Cardiac fibroblast (primary cell): Measurements from ENCODE around the gene LGALS7.

Experiments
- DNase-seq, 2 donors: peaks; one replicate each; pipeline versions ENCODE4 v3.0.0 to v3.0.0-alpha.2; 2010; ENCODE audit warnings: low read depth in 2 of 2
- H3K4me3 ChIP-seq, 2 donors: replicated peaks in 1 of 2; 1 replicate in 1 of 2; 2 replicates in 1 of 2; pipeline ENCODE4 v1.5.1; 2011; ENCODE audit warnings: low read depth in 2 of 2, low read length in 2 of 2, mild to moderate bottlenecking in 2 of 2, moderate library complexity in 1 of 2
- CTCF ChIP-seq: IDR thresholded peaks from one replicate; pipeline ENCODE4 v1.5.1; 2011; ENCODE audit warnings: low read depth, mild to moderate bottlenecking, low read length, inconsistent platforms

The LGALS7 gene

DNA sequence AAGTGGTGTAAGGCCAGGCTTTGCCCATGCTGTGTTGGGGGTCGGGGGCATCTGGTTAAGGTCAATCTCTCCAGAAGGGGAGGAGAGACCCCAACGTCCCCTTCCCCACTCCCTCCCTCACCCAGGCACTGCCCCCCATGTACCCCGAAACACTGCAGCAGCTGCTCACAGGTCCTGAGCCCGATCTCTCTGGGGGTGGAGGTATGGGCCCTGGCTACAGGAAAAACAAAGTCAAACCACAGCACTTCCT, 39.2 kb downstream of the LGALS7 start:
- no peak for DNase-seq
- H3K4me3 ChIP-seq: no peak overlapping the region
- no peak for TF ChIP-seq CTCF

DNA sequence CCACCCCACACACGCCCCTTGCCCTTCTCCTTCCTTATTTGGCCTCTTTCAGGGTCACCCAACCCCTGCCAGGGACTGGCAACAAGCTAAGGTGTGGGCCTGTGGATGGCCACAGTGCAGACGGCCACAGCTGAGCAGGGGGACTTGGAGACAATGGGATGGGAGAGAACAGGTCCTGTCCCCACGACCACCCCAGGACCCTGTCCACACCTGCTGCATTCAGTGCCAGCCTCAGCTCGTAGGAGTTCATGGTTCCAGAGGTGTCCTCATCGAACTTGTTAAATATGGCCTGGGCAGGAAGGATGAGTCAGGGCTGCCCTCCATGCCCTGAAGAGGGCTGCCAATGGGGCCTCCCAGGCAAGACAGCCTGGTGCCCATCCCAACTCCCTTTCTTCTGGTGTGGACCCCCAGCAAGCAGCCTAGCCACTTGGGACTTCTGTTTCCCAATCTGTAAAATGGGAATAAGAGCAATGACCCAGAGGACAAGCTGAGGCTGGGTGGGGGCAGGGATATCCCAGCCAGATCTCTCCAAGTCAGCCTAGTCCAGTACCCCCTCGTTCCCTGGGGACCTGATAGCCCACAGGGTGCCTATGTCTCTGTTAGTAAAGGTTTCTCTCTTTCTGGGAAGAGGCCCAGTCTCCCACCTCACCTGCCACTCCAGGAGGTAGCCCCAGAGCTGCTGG, 39.7 kb downstream of the LGALS7 start:
- peak in 1 of 2 donors; percentile 18 for DNase-seq

DNA sequence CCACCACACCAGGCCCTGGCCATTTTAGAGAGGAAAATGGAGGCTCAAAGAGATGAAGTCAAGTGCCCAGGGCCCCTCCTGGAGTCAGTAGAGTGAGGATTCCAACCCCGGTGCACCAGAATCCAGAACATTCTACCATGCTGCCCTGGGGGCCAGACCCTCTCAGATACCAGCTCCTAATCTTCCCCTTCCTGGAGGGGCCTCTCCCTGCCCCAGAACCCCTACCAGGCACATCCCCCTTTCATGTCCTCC, 40.1 kb downstream of the LGALS7 start:
- no peak for DNase-seq
- no peak for TF ChIP-seq CTCF
- H3K4me3 ChIP-seq: no peak overlapping the region

More for the DNA sequence above, 39.7 kb downstream of the LGALS7 start:
- no peak for TF ChIP-seq CTCF
- no peak overlapping the region for H3K4me3 ChIP-seq

GRCh38 chr19:38731654-38732301, 41.5 kb downstream of the LGALS7 start:
- no peak for TF ChIP-seq CTCF
- DNase-seq: no peak
- H3K4me3 ChIP-seq: no peak overlapping the region

GRCh38 chr19:38730731-38731589, 42.4 kb downstream of the LGALS7 start:
- TF ChIP-seq CTCF: no peak
- H3K4me3 ChIP-seq: no peak overlapping the region
- no peak for DNase-seq

DNA sequence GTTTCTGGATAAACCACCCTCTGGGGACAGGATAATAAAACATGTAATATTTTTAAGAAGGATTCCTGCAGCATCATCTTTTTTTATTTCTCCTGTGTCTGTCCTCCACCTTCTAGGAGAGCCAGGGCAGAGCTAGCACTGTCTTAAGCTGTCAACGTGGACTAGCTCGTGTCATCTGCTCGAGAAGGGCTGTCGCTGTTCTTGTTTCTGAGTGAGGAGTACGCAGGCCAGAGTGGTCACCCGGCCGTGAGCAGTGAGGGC, 42.9 kb downstream of the LGALS7 start:
- no peak for TF ChIP-seq CTCF
- DNase-seq: no peak
- no peak overlapping the region for H3K4me3 ChIP-seq
